GM21825 (cell line): ENCODE results near the gene LINC00305.

Experiments
- ATAC-seq: cut with Tn5 transposase; IDR thresholded peaks from one replicate; pipeline ENCODE4 v1.9.1; 2021; ENCODE audit warnings: mild to moderate bottlenecking, moderate library complexity; ENCODE audit not compliant: unreplicated experiment

Gene LINC00305

GRCh38 chr18:64148988-64149387, at the start of gene LINC00305:
Gene LINC00305 (minus strand): TSS chr18:64149088.
- ATAC-seq, result no peak

DNA sequence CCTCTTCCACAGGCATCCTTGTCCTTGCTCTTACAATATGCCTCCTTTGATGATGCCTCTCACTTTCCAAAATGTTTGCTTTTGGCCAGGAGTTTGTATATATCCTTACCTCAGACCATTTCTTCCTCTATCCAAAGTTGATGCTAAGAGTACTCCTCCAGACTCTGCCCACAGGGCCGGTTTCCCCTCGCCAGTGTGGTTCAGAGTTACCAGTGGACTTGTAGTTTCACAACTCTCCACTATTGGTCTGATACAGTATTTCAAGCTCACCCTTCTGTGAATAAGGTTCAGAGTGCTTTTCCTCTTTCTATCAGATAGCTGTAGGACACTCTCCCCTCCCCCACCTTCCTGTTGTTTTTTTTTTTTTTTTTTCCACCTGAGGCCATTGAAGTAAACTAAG, 42.2 kb upstream of the LINC00305 start:
- ATAC-seq, result no peak

GRCh38 chr18:64185987-64186386, 37.1 kb upstream of the LINC00305 start:
- ATAC-seq, result no peak

DNA sequence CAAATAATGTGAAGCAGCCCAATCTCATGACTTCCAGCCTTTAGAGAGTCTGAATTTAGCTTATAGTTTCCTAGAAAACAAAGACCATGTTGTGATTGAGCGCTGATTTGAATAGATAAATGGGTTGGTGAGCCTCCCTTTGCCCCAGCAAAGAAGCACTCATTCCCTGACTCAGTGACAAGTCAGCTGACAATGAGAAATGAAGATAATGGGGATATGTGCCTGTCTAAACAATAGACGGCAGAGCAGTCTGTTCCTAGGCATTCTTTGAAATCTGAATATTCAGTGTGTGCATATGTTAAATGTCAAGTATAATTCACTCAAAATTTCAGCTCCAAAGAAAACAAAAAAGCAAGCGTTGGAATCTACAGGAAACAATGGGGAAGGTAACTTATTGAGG, 34.8 kb upstream of the LINC00305 start:
- ATAC-seq, result no peak

DNA sequence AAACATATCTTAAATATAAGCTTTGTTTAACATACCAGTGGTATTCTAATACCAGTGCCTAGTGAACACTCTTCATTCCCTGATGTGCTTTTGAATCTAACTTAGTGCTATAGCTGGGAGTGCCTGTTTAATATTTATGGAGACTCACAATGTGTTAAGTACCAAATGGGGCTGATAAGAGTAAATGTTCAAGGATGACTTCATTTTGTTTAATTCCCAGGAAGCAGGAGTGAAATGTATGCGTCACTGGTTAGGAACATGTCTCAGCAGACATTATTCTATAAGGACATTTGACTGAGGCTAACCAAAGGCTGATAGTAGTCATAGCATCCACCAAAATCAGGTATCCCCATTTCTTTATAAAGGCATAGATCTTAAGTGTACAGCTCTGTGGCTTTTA, 31.7 kb upstream of the LINC00305 start:
- no peak for ATAC-seq

GRCh38 chr18:64180171-64180570, 31.3 kb upstream of the LINC00305 start:
- no peak for ATAC-seq

DNA sequence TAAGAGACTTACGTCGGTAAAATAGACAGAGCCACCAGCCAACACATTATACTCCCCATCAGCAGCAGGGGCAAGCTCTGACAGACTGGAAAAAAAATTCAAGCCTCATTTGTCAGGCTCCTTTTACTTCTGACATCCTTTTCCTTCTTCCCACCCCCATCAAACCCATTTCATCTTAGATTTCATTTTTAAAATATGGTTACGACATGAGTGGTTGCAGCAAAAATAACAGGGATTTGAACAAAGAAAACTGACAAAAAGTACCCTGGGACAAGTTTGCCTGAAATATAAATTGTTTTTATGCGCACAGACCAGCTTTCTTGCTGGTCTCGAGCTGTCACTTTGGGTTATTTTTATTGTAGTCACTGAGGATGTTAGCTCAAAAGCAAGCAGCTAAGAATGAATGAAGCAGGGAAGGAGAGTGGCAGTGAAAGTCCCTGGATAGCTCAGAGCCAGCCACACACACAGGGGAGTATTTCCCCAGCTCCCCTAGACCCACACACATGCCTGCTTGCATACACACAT, 30.7 kb upstream of the LINC00305 start:
- no peak for ATAC-seq

- ATAC-seq, result no peak
Measured at GRCh38 chr18:64178860-64179259, 30.0 kb upstream of the LINC00305 start.

DNA sequence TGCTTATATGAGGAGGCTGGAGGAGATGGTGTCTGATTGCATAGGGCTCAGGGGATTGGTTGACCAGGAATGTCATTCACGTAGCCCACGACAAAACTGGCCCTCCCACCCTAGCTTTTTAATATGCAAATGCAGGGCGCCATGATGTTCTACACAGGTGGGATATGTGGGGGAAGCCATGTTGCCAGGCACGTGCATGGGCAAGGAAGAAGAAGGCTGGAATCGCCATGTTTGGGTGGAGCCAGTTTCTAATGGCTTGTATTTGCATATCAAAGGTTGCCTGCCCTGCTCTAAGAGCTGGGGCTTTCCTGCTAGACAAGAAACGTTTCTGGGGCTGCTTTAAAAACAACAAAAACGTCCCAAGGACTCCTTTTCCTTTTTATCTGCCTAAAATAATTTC, 26.5 kb upstream of the LINC00305 start:
- no peak for ATAC-seq

DNA sequence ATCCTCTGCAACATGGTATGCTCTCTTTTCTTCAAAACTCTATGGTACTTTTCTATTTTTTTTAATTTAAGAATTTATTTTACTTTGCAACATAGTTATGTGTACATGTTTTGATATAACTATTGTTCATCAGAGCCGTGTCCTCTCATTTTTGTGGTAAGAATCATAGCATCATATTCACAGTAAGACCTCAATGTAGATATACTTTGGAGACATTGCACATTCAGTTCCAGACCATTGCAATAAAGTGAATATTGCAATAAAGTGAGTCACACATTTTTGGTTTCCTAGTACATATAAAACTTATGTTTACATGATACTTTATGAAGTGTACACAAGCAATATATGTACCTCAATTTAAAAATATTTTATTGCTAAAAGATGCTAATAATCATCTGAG, 22.7 kb upstream of the LINC00305 start:
- no peak for ATAC-seq

DNA sequence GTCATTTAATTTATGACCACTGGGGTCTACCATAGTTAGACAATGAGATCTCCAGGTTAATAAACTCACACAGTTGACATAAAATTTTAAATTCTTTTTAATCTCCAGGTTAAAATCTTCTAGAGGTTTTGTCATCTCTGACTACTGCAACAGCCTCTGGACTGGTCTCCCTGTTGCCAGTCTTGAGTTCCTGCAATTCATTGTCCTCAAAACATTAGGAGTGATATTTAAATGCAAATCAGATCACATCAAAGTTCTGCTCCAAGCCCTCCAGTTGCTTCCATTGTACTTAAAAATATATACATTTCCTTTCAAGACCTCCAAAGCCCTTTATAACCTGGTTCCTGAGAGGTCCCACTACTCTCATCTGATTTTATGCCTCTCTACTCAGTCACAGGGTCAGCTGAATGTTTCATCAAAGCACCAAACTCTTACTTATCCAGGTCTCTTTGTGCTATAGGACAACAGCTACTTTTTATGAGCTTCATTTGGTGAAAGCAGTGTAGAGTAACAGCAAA, 18.6 kb upstream of the LINC00305 start:
- ATAC-seq, result no peak

GRCh38 chr18:64165906-64166305, 17.0 kb upstream of the LINC00305 start:
- ATAC-seq, result no peak

GRCh38 chr18:64164883-64165282, 16.0 kb upstream of the LINC00305 start:
- ATAC-seq, result no peak

- no peak for ATAC-seq
Measured at GRCh38 chr18:64149916-64150438, 1.1 kb upstream of the LINC00305 start.

- ATAC-seq, result no peak
Measured at GRCh38 chr18:64142904-64143303, 6.0 kb downstream of the LINC00305 start.

GRCh38 chr18:64137914-64138313, 11.0 kb downstream of the LINC00305 start:
- no peak for ATAC-seq

DNA sequence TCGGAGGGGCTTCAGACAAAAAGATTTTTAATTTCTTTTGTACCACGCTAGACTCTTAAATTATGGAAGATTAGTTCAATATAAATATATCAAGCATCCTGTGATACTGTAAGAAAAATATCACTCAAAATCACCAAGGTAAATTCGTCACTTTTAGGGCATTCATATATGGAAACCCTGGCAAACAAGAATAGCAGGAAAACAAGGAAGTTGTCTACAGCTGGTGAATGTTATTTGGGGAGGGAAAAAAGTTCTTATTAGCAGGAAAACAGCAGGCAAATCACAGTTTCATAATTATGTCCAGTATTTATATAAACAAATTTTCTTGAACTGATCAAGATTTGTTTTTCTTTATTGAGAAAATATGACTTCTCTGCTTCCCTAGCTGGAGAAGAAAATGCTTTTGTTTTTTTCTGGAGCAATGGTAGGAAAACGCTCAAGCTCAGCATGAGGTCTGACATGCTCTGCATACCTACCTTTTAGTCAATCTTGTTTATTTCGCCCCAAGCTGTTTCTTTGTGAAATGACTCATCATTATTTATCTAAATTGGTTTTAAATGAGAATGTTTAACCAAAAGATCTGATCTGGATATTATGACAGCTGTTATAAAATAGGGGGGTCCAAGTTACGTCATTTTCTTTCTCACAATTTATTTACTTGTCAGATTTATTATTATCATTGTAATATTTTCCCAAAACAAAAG, 14.7 kb downstream of the LINC00305 start:
- no peak for ATAC-seq

- no peak for ATAC-seq
Measured at GRCh38 chr18:64132871-64133270, 16.0 kb downstream of the LINC00305 start.

DNA sequence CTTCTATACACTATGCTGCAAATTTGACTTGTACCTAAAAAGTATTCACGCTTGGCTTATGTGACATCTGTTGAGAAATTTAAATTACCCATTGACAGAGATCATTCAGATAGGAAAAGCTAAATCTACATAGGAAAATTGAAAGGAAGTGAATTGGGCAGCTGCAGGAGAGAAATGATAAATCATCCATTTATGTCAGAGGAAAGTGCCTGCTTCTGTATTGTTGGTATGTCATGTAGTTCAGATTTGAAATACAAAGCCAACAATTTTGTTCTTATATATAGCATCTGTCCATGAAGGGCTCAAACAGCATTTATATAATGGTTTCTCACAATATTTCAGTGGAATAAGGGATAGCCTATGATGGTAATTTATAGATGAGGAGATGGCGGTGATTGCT, 17.6 kb downstream of the LINC00305 start:
- ATAC-seq, result no peak

DNA sequence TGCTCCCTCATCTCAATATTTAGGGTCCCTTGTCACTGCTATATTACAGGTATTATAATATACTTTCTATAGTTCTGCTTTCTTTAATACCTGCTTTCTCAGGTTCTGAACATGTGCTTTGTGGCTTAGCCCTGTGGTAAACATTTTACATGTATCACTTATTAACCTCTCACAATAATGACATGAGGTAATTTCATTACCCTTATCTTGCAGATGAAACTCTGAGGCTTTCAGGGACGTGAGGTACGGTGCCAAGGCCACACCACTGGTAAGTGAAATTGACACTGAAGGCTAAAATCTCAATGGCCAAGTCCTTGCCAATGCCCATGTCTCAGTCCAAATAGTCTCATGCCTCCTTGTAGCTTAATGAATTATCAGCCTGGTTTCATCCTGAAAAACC, 21.7 kb downstream of the LINC00305 start:
- ATAC-seq, result no peak

DNA sequence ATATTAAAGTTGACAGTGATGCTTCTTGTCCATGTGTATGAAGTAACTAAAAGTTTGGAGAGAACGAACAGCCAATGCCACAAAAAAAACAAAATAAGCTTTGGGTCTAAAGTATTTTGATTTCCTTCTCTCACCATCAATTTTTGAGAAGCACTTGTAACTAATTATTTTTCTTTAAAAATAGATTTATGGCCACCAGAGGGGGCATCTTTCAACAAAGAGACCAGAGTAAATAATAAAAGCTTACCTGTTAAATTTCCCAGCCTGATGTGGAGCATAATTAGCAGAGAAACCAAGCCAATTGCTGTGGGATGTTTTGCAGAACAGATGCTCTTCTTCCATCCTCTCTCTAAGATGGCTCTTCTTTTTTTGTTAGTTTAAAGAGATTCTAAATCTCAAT, 29.0 kb downstream of the LINC00305 start:
- no peak for ATAC-seq

- no peak for ATAC-seq
Measured at GRCh38 chr18:64118406-64118805, 30.5 kb downstream of the LINC00305 start.
